Immature natural killer cell (primary cell): ENCODE measurements around the gene JAG1. TPM values are rescaled to one million over a fixed set of nuclear protein-coding genes. Genes with fewer than 3 reads are reported as not detected.

Experiments
- DNase-seq, 3 donors: peaks; one replicate each; pipeline ENCODE4 v3.0.0; 2022; ENCODE audit warnings: mixed read lengths in 1 of 3
- H3K27ac Mint-ChIP-seq, 6 donors: one replicate each; pipeline ENCODE4 v1.8.0; 2020; ENCODE audit warnings: mixed read lengths in 6 of 6, mild to moderate bottlenecking in 5 of 6, inconsistent platforms in 4 of 6, moderate library complexity in 3 of 6
- H3K27me3 Mint-ChIP-seq, 3 donors: one replicate each; pipeline ENCODE4 v1.8.0; 2020 to 2021; ENCODE audit warnings: low read depth in 3 of 3, mild to moderate bottlenecking in 3 of 3, mixed read lengths in 3 of 3, moderate library complexity in 3 of 3, inconsistent platforms in 1 of 3
- H3K36me3 Mint-ChIP-seq, 3 donors: one replicate each; pipeline ENCODE4 v1.8.0; 2020; ENCODE audit warnings: mixed read lengths in 3 of 3, inconsistent platforms in 2 of 3, mild to moderate bottlenecking in 2 of 3
- H3K4me1 Mint-ChIP-seq, 2 donors: one replicate each; pipeline ENCODE4 v1.8.0; 2020; ENCODE audit warnings: inconsistent platforms in 2 of 2, mild to moderate bottlenecking in 2 of 2, mixed read lengths in 2 of 2, moderate library complexity in 1 of 2
- H3K4me3 Mint-ChIP-seq, 5 donors: one replicate each; pipeline ENCODE4 v1.8.0; 2020; ENCODE audit warnings: mild to moderate bottlenecking in 5 of 5, mixed read lengths in 5 of 5, inconsistent platforms in 3 of 5, moderate library complexity in 3 of 5
- H3K9me3 Mint-ChIP-seq, 6 donors: one replicate each; pipeline ENCODE4 v1.8.0; 2020; ENCODE audit warnings: mild to moderate bottlenecking in 6 of 6, mixed read lengths in 6 of 6, inconsistent platforms in 4 of 6, moderate library complexity in 3 of 6
- polyA plus RNA-seq, 3 donors: library from polyadenylated mRNA; unstranded; fragments of 300-500 nt; fragmentation: Illumina TruSeq; gene quantifications; one replicate each; pipeline ENCODE4 v1.2.3, GENCODE V29; 2021

JAG1 gene
- polyA plus RNA-seq, result 1 to 10 TPM in 1 of 3 donors, under 1 TPM in 1, not detected in 1; 0.45 to 1.3 TPM

DNA sequence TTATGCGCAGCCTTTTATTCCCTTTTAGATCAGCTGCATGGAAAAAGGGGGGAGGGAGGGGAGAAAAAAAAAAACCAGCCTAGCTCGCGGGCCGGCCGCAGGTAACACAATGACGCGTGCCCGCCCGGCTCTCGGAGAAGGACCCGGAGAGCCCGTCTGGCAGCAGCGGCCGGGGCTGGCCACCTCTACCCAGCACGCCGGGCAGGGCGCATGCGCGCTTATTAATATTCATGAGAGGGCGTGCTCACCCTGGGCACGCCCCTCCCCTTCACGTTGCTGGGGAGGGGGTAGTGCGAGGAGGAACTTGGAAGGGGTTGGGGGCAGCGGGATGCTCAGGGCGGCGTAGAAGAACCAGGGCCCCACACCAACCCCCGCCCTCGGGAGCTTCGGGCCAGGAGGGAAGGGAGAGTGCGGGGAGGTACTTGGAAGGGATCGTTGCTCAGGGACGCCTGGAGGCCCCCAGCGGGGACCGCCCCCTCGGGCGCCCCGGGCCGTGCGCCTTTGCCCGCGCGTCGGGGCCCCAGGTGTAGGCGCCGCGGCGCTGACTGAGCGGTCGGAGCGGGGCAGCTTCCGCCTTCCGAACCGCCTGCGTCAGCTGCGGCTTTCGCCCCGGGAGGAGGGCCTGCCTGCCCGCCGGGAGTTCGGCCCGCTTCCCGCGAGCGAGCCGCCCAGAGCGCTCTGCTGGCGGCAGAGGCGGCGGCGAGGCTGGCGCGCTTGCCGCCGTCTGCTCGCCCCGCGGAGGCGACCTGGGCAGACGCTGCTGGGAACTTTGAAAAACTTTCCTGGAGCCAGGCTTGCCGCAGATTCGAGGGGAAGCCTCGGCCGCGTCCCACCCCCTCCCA, at the start of gene JAG1:
TSS of gene JAG1 (minus strand) at position 158 of the 842 bp plus-strand sequence. CDS start 469 bp downstream, outside the sequence.
- no peaks in the 10 kb centered on the region for H3K36me3 Mint-ChIP-seq
- peaks cover 0 to 2% (median 0%) of the 10 kb centered on the region in 6 donors for H3K9me3 Mint-ChIP-seq
- peak; percentile 83 to 86 (median 86) for DNase-seq
- peaks cover 18 to 40% (median 23%) of the 10 kb centered on the region in 3 donors for H3K27me3 Mint-ChIP-seq
- peak within 1 kb of the TSS; percentile 89 to 96 (median 93) for H3K4me3 Mint-ChIP-seq
- peak within 1 kb of the TSS; percentile 68 to 94 (median 89) for H3K27ac Mint-ChIP-seq
- H3K4me1 Mint-ChIP-seq, result peaks cover 26 to 33% of the 10 kb centered on the region in 2 donors

DNA sequence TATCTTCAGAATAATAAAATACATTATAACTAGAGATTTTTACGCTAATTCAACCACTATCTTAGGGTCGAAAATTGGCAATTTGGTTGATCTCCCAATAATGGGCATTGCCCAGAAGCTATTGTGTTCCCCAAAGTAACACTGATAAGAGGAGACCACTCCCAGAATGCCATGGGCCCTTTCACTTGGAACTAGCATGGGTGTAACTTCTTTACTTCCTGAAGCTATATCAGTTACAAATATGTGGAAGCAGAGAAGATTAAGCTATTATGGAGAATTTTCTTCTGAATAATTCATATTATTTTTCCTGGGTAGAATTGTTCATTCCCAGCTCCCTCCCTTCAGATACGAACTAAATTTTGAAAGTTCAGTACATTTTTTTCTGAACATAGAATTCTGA, 48.2 kb upstream of the JAG1 start:
- no peaks in the 10 kb centered on the region for H3K36me3 Mint-ChIP-seq
- no peak overlapping the region for H3K4me3 Mint-ChIP-seq
- H3K4me1 Mint-ChIP-seq, result no peaks in the 10 kb centered on the region
- peaks cover 2 to 27% (median 2%) of the 10 kb centered on the region in 3 donors for H3K27me3 Mint-ChIP-seq
- peaks cover 0 to 5% (median 0%) of the 10 kb centered on the region in 6 donors for H3K9me3 Mint-ChIP-seq
- DNase-seq, result no peak
- no peak overlapping the region for H3K27ac Mint-ChIP-seq

DNA sequence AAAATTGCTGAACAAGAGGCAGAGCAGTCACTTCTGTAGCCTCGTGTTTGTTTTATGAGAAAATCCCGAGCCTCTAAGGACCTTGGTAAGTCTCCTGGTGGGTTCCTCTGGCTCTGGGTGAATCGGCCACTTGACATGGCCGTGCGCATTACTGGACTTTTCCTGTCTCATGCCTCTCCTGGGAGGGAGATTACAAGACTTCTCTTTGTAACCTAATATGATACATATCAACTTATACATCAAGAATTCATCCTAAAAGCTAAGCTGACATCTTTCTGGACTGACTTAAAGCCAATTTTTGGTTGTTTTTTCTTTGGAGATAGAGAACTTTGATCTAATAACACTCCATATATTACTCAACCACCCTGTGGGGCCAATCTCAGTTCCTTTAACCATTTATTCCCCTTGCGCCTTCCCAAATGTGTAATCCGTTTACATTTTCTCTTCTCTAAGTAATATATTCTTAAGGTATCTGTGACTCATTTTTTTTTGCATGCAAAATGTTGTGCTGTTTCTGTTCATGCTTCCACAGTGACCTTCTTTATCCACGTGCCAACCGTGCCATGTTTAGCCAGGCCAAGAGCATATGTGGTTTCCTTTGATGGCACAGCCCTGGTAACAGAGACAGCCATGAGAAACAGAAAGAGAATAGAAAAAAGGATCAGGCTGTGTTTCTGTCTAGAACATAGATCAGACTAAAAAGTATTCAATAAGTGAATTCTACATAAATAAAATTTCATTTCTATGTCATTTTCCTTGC, 47.5 kb upstream of the JAG1 start:
- DNase-seq, result no peak
- no peak overlapping the region for H3K27ac Mint-ChIP-seq
- H3K36me3 Mint-ChIP-seq, result no peaks in the 10 kb centered on the region
- H3K4me1 Mint-ChIP-seq, result no peaks in the 10 kb centered on the region
- peaks cover 2 to 25% (median 2%) of the 10 kb centered on the region in 3 donors for H3K27me3 Mint-ChIP-seq
- peaks cover 0 to 2% (median 0%) of the 10 kb centered on the region in 6 donors for H3K9me3 Mint-ChIP-seq
- no peak overlapping the region for H3K4me3 Mint-ChIP-seq

DNA sequence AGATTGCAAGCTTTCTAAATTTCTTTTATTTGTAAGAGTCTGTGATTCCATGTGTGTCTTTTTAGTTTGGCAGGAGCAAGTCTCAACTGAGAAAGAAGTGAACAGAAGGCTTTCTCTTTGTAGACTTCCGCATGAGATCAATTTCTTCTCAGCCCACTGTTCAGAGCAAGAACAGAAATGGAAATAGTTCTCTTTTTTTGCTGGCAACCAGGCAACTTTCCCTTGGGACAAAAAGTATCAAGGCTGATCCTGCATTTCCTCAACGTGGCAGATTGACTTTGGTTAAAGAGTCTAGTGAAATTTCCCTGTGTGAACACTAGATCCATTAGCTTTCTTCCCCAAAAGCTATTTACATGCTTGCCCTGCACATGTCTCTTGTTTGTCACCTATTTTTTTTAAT, 46.8 kb upstream of the JAG1 start:
- Mint-ChIP-seq H3K9me3 (no peaks in the 10 kb centered on the region), H3K4me1 (no peaks in the 10 kb centered on the region), H3K4me3 (no peak overlapping the region), H3K27ac (no peak overlapping the region), H3K27me3 (peaks cover 2 to 21% (median 2%) of the 10 kb centered on the region in 3 donors), H3K36me3 (no peaks in the 10 kb centered on the region)
- DNase-seq, result no peak

DNA sequence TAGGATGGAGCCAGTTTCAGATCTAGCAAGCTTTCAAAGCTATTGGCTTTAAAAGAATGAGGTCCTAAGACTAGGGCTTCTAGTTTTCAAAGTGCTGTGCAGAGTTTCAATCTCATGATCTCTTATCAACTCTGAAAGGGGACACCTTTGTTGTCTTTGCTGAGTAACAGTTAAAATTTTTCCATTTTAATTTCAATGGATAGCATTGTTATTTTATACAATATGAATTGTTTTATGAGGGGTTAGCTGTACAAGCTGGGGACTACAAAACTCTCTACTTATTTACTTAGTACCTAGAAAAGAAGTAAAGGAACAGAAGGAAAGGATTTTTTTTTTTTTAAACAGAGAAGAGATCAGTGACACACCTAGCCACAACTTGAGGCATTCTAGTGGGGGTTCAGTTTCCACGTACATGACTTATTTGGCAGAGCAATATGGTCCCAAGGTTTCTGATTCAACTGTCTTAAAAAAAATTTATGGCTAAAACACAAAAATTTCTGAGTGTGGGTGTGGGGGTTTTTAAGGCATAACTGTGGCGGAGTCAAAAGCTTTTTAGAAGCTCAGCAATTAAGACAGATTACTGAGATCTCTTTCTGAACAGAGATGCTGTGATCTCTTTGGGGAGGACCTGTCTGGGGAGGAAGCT, 46.1 kb upstream of the JAG1 start:
- H3K27ac Mint-ChIP-seq, result no peak overlapping the region
- no peak for DNase-seq
- no peaks in the 10 kb centered on the region for H3K36me3 Mint-ChIP-seq
- H3K9me3 Mint-ChIP-seq, result no peaks in the 10 kb centered on the region
- H3K4me1 Mint-ChIP-seq, result no peaks in the 10 kb centered on the region
- H3K4me3 Mint-ChIP-seq, result peak overlapping the region in 1 of 5 donors; percentile 18
- peaks cover 2 to 17% (median 2%) of the 10 kb centered on the region in 3 donors for H3K27me3 Mint-ChIP-seq

DNA sequence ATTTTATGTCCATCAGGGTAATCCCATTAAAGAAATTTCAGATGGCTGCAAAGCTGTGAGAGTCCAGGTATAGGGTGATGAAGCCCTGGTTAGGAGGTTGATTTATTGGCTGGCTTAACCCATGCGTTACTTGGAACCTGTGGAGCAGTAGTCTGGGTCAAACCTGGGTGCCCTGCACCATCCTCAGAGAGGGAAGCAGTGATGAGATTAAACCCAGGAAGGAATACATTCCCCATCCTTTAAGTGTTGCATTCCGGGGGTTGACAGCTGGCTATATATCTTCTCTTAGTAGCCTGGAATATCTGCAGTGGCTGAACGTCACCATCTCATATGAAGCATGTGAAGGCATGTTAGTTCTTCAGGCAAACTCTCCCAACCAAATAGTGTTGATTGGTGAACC, 44.9 kb upstream of the JAG1 start:
- no peak for DNase-seq
- Mint-ChIP-seq H3K4me3 (no peak overlapping the region), H3K27ac (no peak overlapping the region), H3K36me3 (no peaks in the 10 kb centered on the region), H3K4me1 (no peaks in the 10 kb centered on the region), H3K27me3 (peaks cover 2 to 13% (median 2%) of the 10 kb centered on the region in 3 donors), H3K9me3 (no peaks in the 10 kb centered on the region)

DNA sequence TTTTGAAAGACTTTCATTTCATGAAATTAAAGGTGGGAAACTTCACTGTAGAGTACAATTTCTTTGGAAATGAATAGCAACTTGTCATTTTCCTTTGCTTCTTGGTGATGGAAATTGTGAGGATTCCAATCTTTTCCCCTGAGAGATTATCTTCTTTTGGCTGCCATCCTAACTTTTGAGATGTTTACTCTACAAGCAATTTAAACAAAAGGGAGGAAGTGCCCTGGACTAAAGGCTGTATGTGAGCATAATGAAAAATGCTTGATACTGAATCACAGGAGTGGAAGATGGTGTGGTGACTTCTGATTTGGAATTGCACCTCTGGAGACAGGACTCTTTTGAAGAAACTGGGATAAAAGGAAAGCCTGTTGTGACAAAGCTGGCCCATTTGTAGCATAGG, 43.1 kb upstream of the JAG1 start:
- Mint-ChIP-seq H3K36me3 (no peaks in the 10 kb centered on the region), H3K4me3 (no peak overlapping the region), H3K9me3 (no peaks in the 10 kb centered on the region), H3K27me3 (peaks cover 0 to 9% (median 0%) of the 10 kb centered on the region in 3 donors), H3K27ac (no peak overlapping the region), H3K4me1 (no peaks in the 10 kb centered on the region)
- no peak for DNase-seq

DNA sequence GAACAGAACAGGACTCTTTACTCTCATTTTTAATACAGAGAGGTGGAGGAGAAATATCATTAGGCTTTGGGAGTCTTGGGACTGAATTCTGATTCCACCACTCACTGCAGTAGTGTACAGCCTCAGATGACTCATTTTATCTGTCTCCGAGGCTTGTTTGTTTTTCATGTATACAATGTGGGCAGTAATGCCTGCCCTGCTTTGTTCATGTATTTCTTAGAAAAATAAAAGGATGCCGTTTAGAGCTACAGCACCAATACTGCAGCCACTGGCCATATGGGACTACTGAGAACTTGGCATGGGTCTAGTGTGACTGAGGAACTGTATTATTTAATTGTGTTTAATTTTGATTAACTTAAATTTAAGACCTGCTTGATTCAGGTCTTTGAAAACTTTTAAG, 41.2 kb upstream of the JAG1 start:
- Mint-ChIP-seq H3K36me3 (no peaks in the 10 kb centered on the region), H3K9me3 (no peaks in the 10 kb centered on the region), H3K4me3 (no peak overlapping the region), H3K27ac (no peak overlapping the region), H3K27me3 (peaks cover 0 to 9% (median 2%) of the 10 kb centered on the region in 3 donors), H3K4me1 (no peaks in the 10 kb centered on the region)
- DNase-seq, result no peak

DNA sequence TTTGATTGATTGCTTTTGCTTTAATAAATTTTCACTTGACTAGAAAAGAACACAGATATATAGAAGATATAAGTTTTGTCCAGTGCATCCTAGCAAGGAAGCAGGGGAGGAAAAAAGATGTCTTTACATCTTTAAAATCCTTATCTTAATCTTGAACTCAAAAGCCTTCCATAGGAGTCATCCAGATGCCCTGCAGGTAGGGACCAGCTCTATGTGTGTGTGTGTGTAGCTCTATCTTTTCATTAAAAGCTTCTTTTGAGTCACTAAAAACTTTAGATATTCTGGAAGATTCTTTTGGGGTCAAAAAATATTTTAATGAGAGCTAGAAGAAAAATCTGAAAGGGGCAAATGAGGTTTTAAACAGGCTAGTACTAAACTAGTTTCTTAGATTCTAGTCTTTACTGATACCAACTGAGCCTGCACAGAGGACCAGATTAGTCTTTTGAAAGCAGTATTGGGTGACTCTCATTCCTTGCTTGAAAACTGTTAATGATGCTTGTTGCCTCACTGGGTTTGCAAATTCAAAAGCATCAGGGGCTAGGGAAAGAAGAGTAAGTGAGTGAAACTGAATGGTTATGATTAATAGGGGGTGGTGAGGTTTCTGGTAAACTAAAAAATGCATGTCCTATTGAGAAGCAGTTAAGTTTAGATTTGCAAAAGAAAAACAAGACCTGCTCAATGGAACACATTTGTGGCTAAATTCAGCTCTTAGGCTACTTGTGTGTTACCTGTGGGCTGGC, 40.6 kb upstream of the JAG1 start:
- no peaks in the 10 kb centered on the region for H3K9me3 Mint-ChIP-seq
- no peaks in the 10 kb centered on the region for H3K4me1 Mint-ChIP-seq
- no peaks in the 10 kb centered on the region for H3K36me3 Mint-ChIP-seq
- H3K27ac Mint-ChIP-seq, result no peak overlapping the region
- no peak for DNase-seq
- no peak overlapping the region for H3K4me3 Mint-ChIP-seq
- H3K27me3 Mint-ChIP-seq, result peaks cover 0 to 7% (median 2%) of the 10 kb centered on the region in 3 donors

DNA sequence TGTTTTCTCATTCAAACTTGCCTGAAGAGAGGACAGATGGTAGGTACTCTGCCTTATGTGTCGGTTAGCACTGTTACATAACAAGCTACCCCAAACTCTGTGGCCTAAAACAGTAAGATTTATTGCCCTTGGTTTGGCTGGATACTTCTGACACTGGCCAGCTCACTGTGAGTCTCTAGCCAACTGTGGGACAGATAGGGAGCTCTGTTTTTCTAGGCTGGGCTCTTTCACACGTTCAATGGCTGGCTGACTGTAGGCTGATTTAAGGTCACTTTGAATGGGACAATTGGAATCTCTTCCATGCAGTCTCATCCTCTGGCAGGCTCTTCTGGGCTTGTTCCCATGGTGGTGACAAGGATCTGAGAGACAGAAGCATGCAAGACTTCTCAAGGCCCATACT, 39.4 kb upstream of the JAG1 start:
- Mint-ChIP-seq H3K36me3 (no peaks in the 10 kb centered on the region), H3K4me1 (no peaks in the 10 kb centered on the region), H3K27ac (no peak overlapping the region), H3K9me3 (no peaks in the 10 kb centered on the region), H3K27me3 (peaks cover 0 to 4% (median 2%) of the 10 kb centered on the region in 3 donors), H3K4me3 (no peak overlapping the region)
- no peak for DNase-seq

DNA sequence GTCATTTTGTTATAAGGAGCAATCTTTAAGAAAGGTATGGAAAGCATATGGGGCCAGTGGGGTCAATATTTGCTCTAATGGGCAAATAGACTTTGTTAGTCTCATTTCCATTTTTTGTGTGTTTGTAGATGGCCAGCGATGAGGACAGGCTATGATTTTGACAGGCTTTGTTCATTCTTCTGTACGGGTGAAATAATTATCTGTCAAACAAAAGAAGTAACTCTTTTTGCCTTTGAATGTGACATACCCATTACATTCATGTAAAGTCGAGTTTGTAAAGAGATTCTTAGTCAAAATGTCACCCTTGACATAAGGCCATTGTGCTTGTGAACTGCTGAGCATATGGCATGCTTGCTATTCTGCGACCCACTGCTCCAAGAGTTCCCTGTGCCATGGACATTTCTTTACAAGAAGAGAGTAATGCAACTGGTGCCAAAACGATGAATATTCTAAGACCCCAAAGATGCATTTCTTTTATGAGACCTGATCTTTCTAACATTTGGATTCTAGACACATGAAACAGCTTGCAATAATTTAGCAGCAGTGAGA, 38.2 kb upstream of the JAG1 start:
- no peak overlapping the region for H3K27ac Mint-ChIP-seq
- H3K36me3 Mint-ChIP-seq, result no peaks in the 10 kb centered on the region
- H3K27me3 Mint-ChIP-seq, result peaks cover 0 to 4% (median 2%) of the 10 kb centered on the region in 3 donors
- H3K9me3 Mint-ChIP-seq, result no peaks in the 10 kb centered on the region
- no peak for DNase-seq
- no peaks in the 10 kb centered on the region for H3K4me1 Mint-ChIP-seq
- H3K4me3 Mint-ChIP-seq, result no peak overlapping the region

DNA sequence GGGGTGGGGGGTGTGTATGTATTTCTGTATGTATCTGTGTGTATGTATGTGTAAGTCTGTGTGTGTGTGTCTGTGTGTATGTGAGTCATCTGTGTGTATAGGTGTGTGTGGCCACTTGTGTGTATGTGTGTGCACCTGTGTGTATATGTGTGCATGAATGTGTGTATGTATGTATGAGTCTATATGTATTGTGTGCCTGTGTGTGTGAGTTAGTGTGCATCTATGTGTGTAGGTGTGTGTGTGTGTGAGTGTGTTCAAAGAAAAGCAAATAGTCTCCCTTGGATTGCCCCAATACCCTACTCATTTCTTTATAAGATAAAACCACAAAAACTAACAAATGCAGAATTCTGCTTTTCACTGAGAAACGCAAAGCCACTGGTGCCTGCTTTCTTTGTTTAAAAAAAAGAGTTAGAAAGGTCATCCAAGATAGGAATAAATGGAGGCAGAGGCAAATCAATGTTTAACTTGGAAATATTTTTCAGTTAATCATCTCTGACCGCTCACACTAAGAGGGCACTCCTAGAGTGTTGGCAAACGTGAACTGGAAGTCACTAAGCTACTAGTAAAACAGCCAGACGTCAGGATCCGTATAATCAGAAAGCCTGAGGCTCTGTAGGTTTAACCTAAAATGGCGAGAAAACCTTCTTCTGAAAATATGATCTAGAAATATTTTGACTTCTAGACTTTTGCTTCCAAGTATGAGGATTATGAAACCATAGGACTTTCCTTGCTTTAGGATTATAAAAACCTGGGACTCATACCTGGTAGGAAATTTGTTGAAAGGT, 37.4 kb upstream of the JAG1 start:
- Mint-ChIP-seq H3K27ac (no peak overlapping the region), H3K36me3 (no peaks in the 10 kb centered on the region), H3K4me1 (no peaks in the 10 kb centered on the region), H3K27me3 (peaks cover 0 to 4% (median 2%) of the 10 kb centered on the region in 3 donors), H3K4me3 (no peak overlapping the region), H3K9me3 (no peaks in the 10 kb centered on the region)
- DNase-seq, result no peak
